WTC11 (cell line): ENCODE data around the gene BTBD17.

ENCODE experiments used
- CREM ChIP-seq: sonication (generic); formaldehyde crosslinking; IDR thresholded peaks from 2 replicates; pipeline ENCODE4 v1.8.1; 2022; ENCODE audit warnings: mild to moderate bottlenecking, missing genetic modification reagents, moderate library complexity
- CTCF ChIP-seq: fragments of 200-600 bp; IDR thresholded peaks from 2 replicates; pipeline ENCODE4 v1.8.0; 2022; ENCODE audit warnings: antibody characterized with exemption
- ELF4 ChIP-seq: sonication (generic); formaldehyde crosslinking; IDR thresholded peaks from 2 replicates; pipeline ENCODE4 v1.8.1; 2022; ENCODE audit warnings: low read depth, mild to moderate bottlenecking, moderate library complexity, missing genetic modification reagents
- MAX ChIP-seq: sonication (generic); formaldehyde crosslinking; IDR thresholded peaks from 2 replicates; pipeline ENCODE4 v1.8.0; 2022; ENCODE audit warnings: mild to moderate bottlenecking, missing genetic modification reagents
- MXD4 ChIP-seq: fragments of 250-450 bp; sonication (Bioruptor Pico); IDR thresholded peaks from 2 replicates; pipeline ENCODE4 v1.8.0; 2021; ENCODE audit warnings: mild to moderate bottlenecking, moderate library complexity, borderline replicate concordance
- NFYB ChIP-seq: sonication (generic); formaldehyde crosslinking; conservative IDR thresholded peaks from 2 replicates; pipeline ENCODE4 v1.8.0; 2022; ENCODE audit warnings: low read depth, missing genetic modification reagents
- ZNF138 ChIP-seq: sonication (generic); formaldehyde crosslinking; conservative IDR thresholded peaks from 2 replicates; pipeline ENCODE4 v1.8.1; 2022; ENCODE audit warnings: mild to moderate bottlenecking, moderate library complexity, missing genetic modification reagents
- ZNF232 ChIP-seq: sonication (generic); formaldehyde crosslinking; IDR thresholded peaks from 2 replicates; pipeline ENCODE4 v1.8.0; 2022; ENCODE audit warnings: mild to moderate bottlenecking, missing genetic modification reagents
- ZNF416 ChIP-seq: fragments of 250-450 bp; sonication (Bioruptor Pico); IDR thresholded peaks from 2 replicates; pipeline ENCODE4 v1.9.0; 2021; ENCODE audit warnings: mild to moderate bottlenecking, inconsistent platforms
- TF ChIP-seq, protein P1 (sequence below): sonication (generic); formaldehyde crosslinking; conservative IDR thresholded peaks from 2 replicates; pipeline ENCODE4 v1.8.1; 2022; ENCODE audit warnings: mild to moderate bottlenecking, missing genetic modification reagents

DNA sequence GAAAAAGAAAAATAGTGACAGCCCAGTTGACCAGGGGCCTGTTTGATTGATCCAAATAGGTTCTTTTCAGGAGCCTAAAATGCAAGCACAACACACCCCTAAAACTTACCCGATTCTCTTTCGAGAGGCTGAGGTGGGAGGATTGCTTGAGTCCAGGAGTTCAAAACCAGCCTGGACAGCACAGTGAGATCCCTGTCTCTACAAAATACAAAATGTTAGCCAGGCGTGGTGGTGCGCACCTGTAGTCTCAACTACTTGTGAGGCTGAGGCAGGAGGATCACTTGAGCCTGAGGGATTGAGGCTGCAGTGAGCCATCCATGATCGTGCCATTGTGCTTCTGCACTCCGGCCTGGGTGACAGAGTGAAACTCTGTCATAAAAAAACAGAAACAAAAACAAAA is 37.1 kb downstream of the BTBD17 start:
- no peak for TF ChIP-seq CTCF
- no peak for TF ChIP-seq ZNF416 (CRISPR knock-in tag)
- TF ChIP-seq ZNF232 (CRISPR knock-in tag): no peak
- no peak for TF ChIP-seq ELF4 (CRISPR knock-in tag)
- TF ChIP-seq MXD4: no peak
- no peak for TF ChIP-seq ZNF138
- TF ChIP-seq NFYB (CRISPR knock-in tag): no peak
- TF ChIP-seq, protein P1, sequence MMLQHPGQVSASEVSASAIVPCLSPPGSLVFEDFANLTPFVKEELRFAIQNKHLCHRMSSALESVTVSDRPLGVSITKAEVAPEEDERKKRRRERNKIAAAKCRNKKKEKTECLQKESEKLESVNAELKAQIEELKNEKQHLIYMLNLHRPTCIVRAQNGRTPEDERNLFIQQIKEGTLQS (CRISPR knock-in tag): no peak
- TF ChIP-seq CREM (CRISPR knock-in tag): no peak
- no peak for TF ChIP-seq MAX (CRISPR knock-in tag)
